WTC11 (cell line): ENCODE results near the gene BLOC1S1. TPM values are rescaled to one million over a fixed set of nuclear protein-coding genes. Genes with fewer than 3 reads are reported as not detected.

Source experiments
- ATAC-seq: fragments of 200-7000 bp; cut with Tn5 transposase; 2 replicates; pipeline ENCODE4 v1.10.0; 2021; ENCODE audit warnings: mild to moderate bottlenecking, moderate library complexity
- CTCF ChIA-PET: fragments of 300-600 bp; sonication (Branson Sonifier 250); formaldehyde crosslinking; loops from one replicate; lab custom pipeline; 2021; ENCODE audit warnings: antibody characterized with exemption; lab: Charles Lee
- POLR2A ChIA-PET: fragments of 350-600 bp; sonication (Branson Sonifier 250); formaldehyde crosslinking; loops from one replicate; lab custom pipeline; 2021; ENCODE audit warnings: antibody characterized with exemption; lab: Charles Lee
- DNase-seq: peaks from one replicate; pipeline ENCODE4 v3.0.0; 2021; ENCODE audit warnings: low spot score
- H3K27ac Mint-ChIP-seq: 2 replicates; pipeline ENCODE4 v1.8.0; 2021; ENCODE audit warnings: mixed read lengths
- H3K27me3 Mint-ChIP-seq: 2 replicates; pipeline ENCODE4 v1.8.0; 2021; ENCODE audit warnings: low read depth, mild to moderate bottlenecking, moderate library complexity, mixed read lengths
- H3K36me3 Mint-ChIP-seq: 2 replicates; pipeline ENCODE4 v1.8.0; 2021; ENCODE audit warnings: mixed read lengths
- H3K4me1 Mint-ChIP-seq: 2 replicates; pipeline ENCODE4 v1.8.0; 2022; ENCODE audit warnings: mixed read lengths
- H3K4me3 Mint-ChIP-seq: 2 replicates; pipeline ENCODE4 v1.8.0; 2021; ENCODE audit warnings: mild to moderate bottlenecking, moderate library complexity, mixed read lengths
- H3K9me3 Mint-ChIP-seq: 2 replicates; pipeline ENCODE4 v1.8.0; 2021; ENCODE audit warnings: mixed read lengths
- ATF3 ChIP-seq: sonication (generic); formaldehyde crosslinking; conservative IDR thresholded peaks from 2 replicates; pipeline ENCODE4 v1.8.1; 2022; ENCODE audit warnings: mild to moderate bottlenecking, missing genetic modification reagents
- CBFB ChIP-seq: sonication (generic); formaldehyde crosslinking; IDR thresholded peaks from 2 replicates; pipeline ENCODE4 v1.8.1; 2022; ENCODE audit warnings: mild to moderate bottlenecking, low read depth, missing genetic modification reagents
- HMGA2 ChIP-seq: fragments of 250-450 bp; sonication (Bioruptor Pico); IDR thresholded peaks from 2 replicates; pipeline ENCODE4 v1.4.0; 2021; ENCODE audit warnings: mild to moderate bottlenecking, moderate library complexity
- HMGXB4 ChIP-seq: sonication (generic); formaldehyde crosslinking; IDR thresholded peaks from 2 replicates; pipeline ENCODE4 v1.8.1; 2023; ENCODE audit warnings: mild to moderate bottlenecking, moderate library complexity, missing genetic modification reagents
- IRF2 ChIP-seq: sonication (generic); formaldehyde crosslinking; IDR thresholded peaks from 2 replicates; pipeline ENCODE4 v1.8.0; 2022; ENCODE audit warnings: low read depth, missing genetic modification reagents, borderline replicate concordance
- TP53 ChIP-seq: sonication (generic); formaldehyde crosslinking; IDR thresholded peaks from 2 replicates; pipeline ENCODE4 v1.8.1; 2023; ENCODE audit warnings: mild to moderate bottlenecking, missing genetic modification reagents
- ZBTB43 ChIP-seq: sonication (generic); formaldehyde crosslinking; IDR thresholded peaks from 2 replicates; pipeline ENCODE4 v1.8.1; 2023; ENCODE audit warnings: mild to moderate bottlenecking, missing genetic modification reagents
- ZNF416 ChIP-seq: fragments of 250-450 bp; sonication (Bioruptor Pico); IDR thresholded peaks from 2 replicates; pipeline ENCODE4 v1.9.0; 2021; ENCODE audit warnings: mild to moderate bottlenecking, inconsistent platforms
- total RNA-seq: library from RNA; stranded (reverse); gene quantifications from 3 replicates; pipeline ENCODE4 v1.2.3, GENCODE V29; 2021
- TF ChIP-seq, protein P1 (sequence below): sonication (generic); formaldehyde crosslinking; IDR thresholded peaks from 2 replicates; pipeline ENCODE4 v1.8.1; 2023; ENCODE audit warnings: mild to moderate bottlenecking, missing genetic modification reagents
- TF ChIP-seq, protein P2 (sequence below): sonication (generic); formaldehyde crosslinking; IDR thresholded peaks from 2 replicates; pipeline ENCODE4 v1.8.0; 2022; ENCODE audit warnings: missing genetic modification reagents
- TF ChIP-seq, protein P3 (sequence below): fragments of 250-450 bp; sonication (Bioruptor Pico); IDR thresholded peaks from 2 replicates; pipeline ENCODE4 v2.1.2; 2022; ENCODE audit warnings: mild to moderate bottlenecking, moderate library complexity
- TF ChIP-seq, protein P4 (sequence below): sonication (generic); formaldehyde crosslinking; IDR thresholded peaks from 2 replicates; pipeline ENCODE4 v1.8.0; 2023; ENCODE audit warnings: missing genetic modification reagents

The BLOC1S1 gene
- total RNA-seq, 1 experiment from 2014 or later = 81.9 TPM

GRCh38 chr12:55692631-55693322 lies 23.1 kb upstream of the BLOC1S1 start (continued):
- TF ChIP-seq, protein P1, sequence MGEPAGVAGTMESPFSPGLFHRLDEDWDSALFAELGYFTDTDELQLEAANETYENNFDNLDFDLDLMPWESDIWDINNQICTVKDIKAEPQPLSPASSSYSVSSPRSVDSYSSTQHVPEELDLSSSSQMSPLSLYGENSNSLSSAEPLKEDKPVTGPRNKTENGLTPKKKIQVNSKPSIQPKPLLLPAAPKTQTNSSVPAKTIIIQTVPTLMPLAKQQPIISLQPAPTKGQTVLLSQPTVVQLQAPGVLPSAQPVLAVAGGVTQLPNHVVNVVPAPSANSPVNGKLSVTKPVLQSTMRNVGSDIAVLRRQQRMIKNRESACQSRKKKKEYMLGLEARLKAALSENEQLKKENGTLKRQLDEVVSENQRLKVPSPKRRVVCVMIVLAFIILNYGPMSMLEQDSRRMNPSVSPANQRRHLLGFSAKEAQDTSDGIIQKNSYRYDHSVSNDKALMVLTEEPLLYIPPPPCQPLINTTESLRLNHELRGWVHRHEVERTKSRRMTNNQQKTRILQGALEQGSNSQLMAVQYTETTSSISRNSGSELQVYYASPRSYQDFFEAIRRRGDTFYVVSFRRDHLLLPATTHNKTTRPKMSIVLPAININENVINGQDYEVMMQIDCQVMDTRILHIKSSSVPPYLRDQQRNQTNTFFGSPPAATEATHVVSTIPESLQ (CRISPR knock-in tag) = no peak
- TF ChIP-seq, protein P2, sequence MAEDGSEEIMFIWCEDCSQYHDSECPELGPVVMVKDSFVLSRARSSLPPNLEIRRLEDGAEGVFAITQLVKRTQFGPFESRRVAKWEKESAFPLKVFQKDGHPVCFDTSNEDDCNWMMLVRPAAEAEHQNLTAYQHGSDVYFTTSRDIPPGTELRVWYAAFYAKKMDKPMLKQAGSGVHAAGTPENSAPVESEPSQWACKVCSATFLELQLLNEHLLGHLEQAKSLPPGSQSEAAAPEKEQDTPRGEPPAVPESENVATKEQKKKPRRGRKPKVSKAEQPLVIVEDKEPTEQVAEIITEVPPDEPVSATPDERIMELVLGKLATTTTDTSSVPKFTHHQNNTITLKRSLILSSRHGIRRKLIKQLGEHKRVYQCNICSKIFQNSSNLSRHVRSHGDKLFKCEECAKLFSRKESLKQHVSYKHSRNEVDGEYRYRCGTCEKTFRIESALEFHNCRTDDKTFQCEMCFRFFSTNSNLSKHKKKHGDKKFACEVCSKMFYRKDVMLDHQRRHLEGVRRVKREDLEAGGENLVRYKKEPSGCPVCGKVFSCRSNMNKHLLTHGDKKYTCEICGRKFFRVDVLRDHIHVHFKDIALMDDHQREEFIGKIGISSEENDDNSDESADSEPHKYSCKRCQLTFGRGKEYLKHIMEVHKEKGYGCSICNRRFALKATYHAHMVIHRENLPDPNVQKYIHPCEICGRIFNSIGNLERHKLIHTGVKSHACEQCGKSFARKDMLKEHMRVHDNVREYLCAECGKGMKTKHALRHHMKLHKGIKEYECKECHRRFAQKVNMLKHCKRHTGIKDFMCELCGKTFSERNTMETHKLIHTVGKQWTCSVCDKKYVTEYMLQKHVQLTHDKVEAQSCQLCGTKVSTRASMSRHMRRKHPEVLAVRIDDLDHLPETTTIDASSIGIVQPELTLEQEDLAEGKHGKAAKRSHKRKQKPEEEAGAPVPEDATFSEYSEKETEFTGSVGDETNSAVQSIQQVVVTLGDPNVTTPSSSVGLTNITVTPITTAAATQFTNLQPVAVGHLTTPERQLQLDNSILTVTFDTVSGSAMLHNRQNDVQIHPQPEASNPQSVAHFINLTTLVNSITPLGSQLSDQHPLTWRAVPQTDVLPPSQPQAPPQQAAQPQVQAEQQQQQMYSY = no peak
- TF ChIP-seq, protein P3, sequence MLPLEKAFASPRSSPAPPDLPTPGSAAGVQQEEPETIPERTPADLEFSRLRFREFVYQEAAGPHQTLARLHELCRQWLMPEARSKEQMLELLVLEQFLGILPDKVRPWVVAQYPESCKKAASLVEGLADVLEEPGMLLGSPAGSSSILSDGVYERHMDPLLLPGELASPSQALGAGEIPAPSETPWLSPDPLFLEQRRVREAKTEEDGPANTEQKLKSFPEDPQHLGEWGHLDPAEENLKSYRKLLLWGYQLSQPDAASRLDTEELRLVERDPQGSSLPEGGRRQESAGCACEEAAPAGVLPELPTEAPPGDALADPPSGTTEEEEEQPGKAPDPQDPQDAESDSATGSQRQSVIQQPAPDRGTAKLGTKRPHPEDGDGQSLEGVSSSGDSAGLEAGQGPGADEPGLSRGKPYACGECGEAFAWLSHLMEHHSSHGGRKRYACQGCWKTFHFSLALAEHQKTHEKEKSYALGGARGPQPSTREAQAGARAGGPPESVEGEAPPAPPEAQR = no peak
- TF ChIP-seq ATF3 (CRISPR knock-in tag) = no peak

DNA sequence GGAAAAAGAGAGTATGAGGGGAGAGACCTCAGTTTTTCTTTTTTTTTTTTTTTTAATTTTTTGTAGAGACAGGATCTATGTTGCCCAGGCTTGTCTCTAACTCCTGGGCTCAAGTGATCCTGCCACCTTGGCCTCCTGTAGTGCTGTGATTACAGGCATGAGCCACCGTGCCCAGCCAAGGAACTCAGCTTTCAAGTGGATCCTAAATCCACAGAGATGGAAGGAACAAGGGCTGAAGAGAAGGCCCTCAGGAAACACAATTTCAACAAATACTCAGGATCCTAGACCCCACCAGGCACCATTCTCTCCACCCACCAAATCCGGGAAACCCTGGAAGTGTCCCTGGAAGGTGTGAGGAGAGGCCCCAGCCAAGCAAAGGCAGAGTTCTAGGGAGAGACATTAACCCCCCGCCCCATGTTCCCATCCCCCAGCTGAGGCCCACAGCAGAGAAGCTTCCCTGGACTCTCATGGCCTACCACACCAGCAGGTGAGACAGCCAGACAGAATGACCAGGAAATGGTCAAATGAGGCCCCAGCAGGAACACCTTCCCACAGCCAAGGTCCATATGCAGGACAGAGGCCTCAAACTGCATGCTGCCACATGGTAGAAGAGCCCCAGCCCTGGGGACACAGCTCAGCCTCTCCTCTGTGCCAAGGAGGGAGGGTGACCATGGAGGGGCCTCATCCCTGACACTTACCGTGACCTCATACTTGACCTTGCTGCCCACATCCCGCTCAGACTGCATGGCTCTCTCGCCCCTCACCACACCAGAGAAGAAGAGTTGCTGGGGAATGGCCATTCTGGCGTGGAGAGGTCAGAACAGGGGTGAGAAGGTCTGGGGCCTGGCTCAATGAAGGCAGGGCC lies 22.3 kb upstream of the BLOC1S1 start:
- TF ChIP-seq CBFB (no peak), IRF2 (CRISPR knock-in tag) (no peak), ZBTB43 (CRISPR knock-in tag) (no peak), HMGA2 (no peak), ZNF416 (CRISPR knock-in tag) (no peak), HMGXB4 (no peak), TP53 (no peak)
- TF ChIP-seq, protein P4, sequence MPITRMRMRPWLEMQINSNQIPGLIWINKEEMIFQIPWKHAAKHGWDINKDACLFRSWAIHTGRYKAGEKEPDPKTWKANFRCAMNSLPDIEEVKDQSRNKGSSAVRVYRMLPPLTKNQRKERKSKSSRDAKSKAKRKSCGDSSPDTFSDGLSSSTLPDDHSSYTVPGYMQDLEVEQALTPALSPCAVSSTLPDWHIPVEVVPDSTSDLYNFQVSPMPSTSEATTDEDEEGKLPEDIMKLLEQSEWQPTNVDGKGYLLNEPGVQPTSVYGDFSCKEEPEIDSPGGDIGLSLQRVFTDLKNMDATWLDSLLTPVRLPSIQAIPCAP = no peak
- Mint-ChIP-seq H3K27ac (no peak overlapping the region), H3K36me3 (peaks cover 24% of the 10 kb centered on the region), H3K4me1 (no peaks in the 10 kb centered on the region), H3K4me3 (no peak overlapping the region), H3K27me3 (no peaks in the 10 kb centered on the region), H3K9me3 (no peaks in the 10 kb centered on the region)
- DNase-seq (no peak), ATAC-seq (no peak)
- CTCF ChIA-PET = interaction anchor here (0.6 to 1.0 kb wide), 3 partner anchors 12 to 14 kb away, joined by 3 read pairs; partner anchors contain the start of gene ITGA7
- POLR2A ChIA-PET = no interaction called here
